ENCODE measurements around the gene LIG3. TPM values are rescaled to one million over a fixed set of nuclear protein-coding genes. Genes with fewer than 3 reads are reported as not detected.
A peak's percentile ranks its signal among the peaks of the same experiment; 100 is the strongest.
"Not testable (repeated sequence)": the region's sequence is repeated elsewhere in the genome, so short reads cannot be mapped to it uniquely, and the experiment has no call there.

LIG3 gene
- total RNA-seq, 3 donors from 2014 or later, result 13.8 to 159 (median 54.0) TPM

- intact Hi-C loops (cut with DNase I; ENCODE audit: low total_unique reads), result no loop called here
- no peaks in the 10 kb centered on the region for H3K9me3 ChIP-seq
- no peaks in the 10 kb centered on the region for H3K27me3 ChIP-seq
- DNase-seq (ENCODE audit: low spot score in 2 of 2), result no peak
- peak overlapping the region; percentile 40 to 73 for H3K27ac ChIP-seq
- H3K4me1 ChIP-seq, result peaks cover 0 to 3% of the 10 kb centered on the region in 2 donors
- TF ChIP-seq POLR2AphosphoS5 (IDR thresholded peaks at IDR 0.05) (no peak), POLR2A (IDR thresholded peaks at IDR 0.05) (no peak), CTCF (IDR thresholded peaks at IDR 0.05) (no peak)
- no peaks in the 10 kb centered on the region for H3K36me3 ChIP-seq
- no peak overlapping the region for H3K4me3 ChIP-seq
Observed at GRCh38 chr17:35028531-35029262, 48.4 kb downstream of the LIG3 start.

GRCh38 chr17:35030780-35031179, 50.5 kb downstream of the LIG3 start:
- no peak for DNase-seq (ENCODE audit: low spot score in 2 of 2)
- Histone ChIP-seq H3K36me3 (no peaks in the 10 kb centered on the region), H3K4me3 (no peak overlapping the region), H3K27me3 (no peaks in the 10 kb centered on the region), H3K9me3 (no peaks in the 10 kb centered on the region), H3K4me1 (peaks cover 0 to 3% of the 10 kb centered on the region in 2 donors), H3K27ac (no peak overlapping the region)
- TF ChIP-seq CTCF (IDR thresholded peaks at IDR 0.05) (no peak), POLR2A (IDR thresholded peaks at IDR 0.05) (no peak), POLR2AphosphoS5 (IDR thresholded peaks at IDR 0.05) (no peak)
- intact Hi-C loops (cut with DNase I; ENCODE audit: low total_unique reads), result no loop called here

DNA sequence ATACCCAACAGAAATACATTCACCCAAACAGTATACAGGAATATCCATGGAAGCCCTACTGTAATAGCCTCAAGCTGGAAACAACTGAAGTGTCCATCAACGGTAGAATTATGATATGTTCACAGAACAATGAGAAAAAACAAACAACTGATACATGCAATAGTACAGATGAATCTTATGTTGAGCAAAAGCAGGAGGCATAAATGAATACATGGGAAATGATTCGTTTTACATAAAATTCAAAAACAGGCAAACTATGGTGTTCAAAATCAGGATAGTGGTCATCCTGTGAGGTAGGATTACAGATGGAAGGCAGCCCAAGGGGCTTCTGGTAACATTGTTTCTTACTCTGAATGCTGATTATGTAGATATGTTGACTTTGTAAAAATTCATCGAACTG, 58.1 kb downstream of the LIG3 start:
- Histone ChIP-seq H3K27me3 (no peaks in the 10 kb centered on the region), H3K27ac (no peak overlapping the region), H3K4me3 (no peak overlapping the region), H3K4me1 (no peaks in the 10 kb centered on the region), H3K9me3 (no peaks in the 10 kb centered on the region), H3K36me3 (no peaks in the 10 kb centered on the region)
- DNase-seq (ENCODE audit: low spot score in 2 of 2), result no peak
- no peak for TF ChIP-seq POLR2AphosphoS5 (IDR thresholded peaks at IDR 0.05)
- no peak for TF ChIP-seq CTCF (IDR thresholded peaks at IDR 0.05)
- TF ChIP-seq POLR2A (IDR thresholded peaks at IDR 0.05), result no peak
- intact Hi-C loops (cut with DNase I; ENCODE audit: low total_unique reads), result no loop called here

- Histone ChIP-seq H3K4me1 (no peaks in the 10 kb centered on the region), H3K36me3 (no peaks in the 10 kb centered on the region), H3K27me3 (no peaks in the 10 kb centered on the region), H3K27ac (no peak overlapping the region), H3K4me3 (no peak overlapping the region), H3K9me3 (no peaks in the 10 kb centered on the region)
- intact Hi-C loops (cut with DNase I; ENCODE audit: low total_unique reads), result no loop called here
- DNase-seq (ENCODE audit: low spot score in 2 of 2), result no peak
- TF ChIP-seq POLR2AphosphoS5 (IDR thresholded peaks at IDR 0.05) (no peak), POLR2A (IDR thresholded peaks at IDR 0.05) (no peak), CTCF (IDR thresholded peaks at IDR 0.05) (no peak)
Observed at GRCh38 chr17:35041390-35041789, 61.1 kb downstream of the LIG3 start.

DNA sequence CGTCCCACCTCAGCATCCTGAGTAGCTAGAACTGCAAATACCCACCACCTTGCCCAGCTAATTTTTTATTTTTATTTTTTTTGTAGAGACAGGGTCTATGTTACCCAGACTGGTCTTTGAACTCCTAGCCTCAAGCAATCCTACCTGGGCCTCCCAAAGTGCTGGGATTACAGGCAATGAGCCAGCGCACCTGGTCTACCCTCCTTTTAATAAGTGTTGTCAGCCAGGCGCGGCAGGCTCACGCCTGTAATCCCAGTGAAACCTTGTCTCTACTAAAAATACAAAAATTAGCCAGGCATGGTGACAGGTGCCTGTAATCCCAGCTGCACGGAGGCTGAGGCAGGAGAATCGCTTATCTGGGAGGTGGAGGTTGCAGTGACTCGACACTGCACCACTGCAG, 63.9 kb downstream of the LIG3 start:
- intact Hi-C loops (cut with DNase I; ENCODE audit: low total_unique reads), result no loop called here
- Histone ChIP-seq H3K36me3 (no peaks in the 10 kb centered on the region), H3K4me1 (peaks cover 0 to 3% of the 10 kb centered on the region in 2 donors), H3K27me3 (no peaks in the 10 kb centered on the region), H3K9me3 (no peaks in the 10 kb centered on the region), H3K4me3 (no peak overlapping the region), H3K27ac (no peak overlapping the region)
- DNase-seq (ENCODE audit: low spot score in 2 of 2), result no peak
- no peak for TF ChIP-seq POLR2AphosphoS5 (IDR thresholded peaks at IDR 0.05)
- TF ChIP-seq POLR2A (IDR thresholded peaks at IDR 0.05), result no peak
- no peak for TF ChIP-seq CTCF (IDR thresholded peaks at IDR 0.05)

- intact Hi-C loops (cut with DNase I; ENCODE audit: low total_unique reads); H3K4me3 ChIP-seq; H3K9me3 ChIP-seq; H3K27me3 ChIP-seq; DNase-seq (ENCODE audit: low spot score in 2 of 2); H3K36me3 ChIP-seq; H3K4me1 ChIP-seq; H3K27ac ChIP-seq: not testable (repeated sequence)
Observed at GRCh38 chr17:35045458-35045979, 65.2 kb downstream of the LIG3 start.
